ENCODE results near the gene PDE4B. TPM values are rescaled to one million over a fixed set of nuclear protein-coding genes. Genes with fewer than 3 reads are reported as not detected.

The PDE4B gene
- total RNA-seq, 1 donor from 2014 or later: 0.29 TPM

- no peak for DNase-seq (ENCODE audit: low spot score, unreplicated experiment)
- Mint-ChIP-seq H3K4me3 (ENCODE audit: low read depth) (no peak overlapping the region), H3K27me3 (no peaks in the 10 kb centered on the region), H3K4me1 (ENCODE audit: low read depth) (peaks cover 2% of the 10 kb centered on the region), H3K36me3 (ENCODE audit: insufficient read depth) (no peaks in the 10 kb centered on the region), H3K9me3 (ENCODE audit: low read depth) (no peaks in the 10 kb centered on the region), H3K27ac (no peak overlapping the region)
- no peak for TF ChIP-seq CTCF (IDR thresholded peaks at IDR 0.05; ENCODE audit: unreplicated experiment)
These were observed 28.3 kb downstream of the PDE4B start for GRCh38 chr1:65820983-65821382.

GRCh38 chr1:65821386-65821785 is 28.7 kb downstream of the PDE4B start:
- no peak for TF ChIP-seq CTCF (IDR thresholded peaks at IDR 0.05; ENCODE audit: unreplicated experiment)
- no peaks in the 10 kb centered on the region for H3K27me3 Mint-ChIP-seq
- no peak overlapping the region for H3K27ac Mint-ChIP-seq
- peaks cover 2% of the 10 kb centered on the region for H3K4me1 Mint-ChIP-seq (ENCODE audit: low read depth)
- no peaks in the 10 kb centered on the region for H3K9me3 Mint-ChIP-seq (ENCODE audit: low read depth)
- H3K36me3 Mint-ChIP-seq (ENCODE audit: insufficient read depth): no peaks in the 10 kb centered on the region
- no peak overlapping the region for H3K4me3 Mint-ChIP-seq (ENCODE audit: low read depth)
- no peak for DNase-seq (ENCODE audit: low spot score, unreplicated experiment)

GRCh38 chr1:65824103-65824502 is 31.4 kb downstream of the PDE4B start:
- no peaks in the 10 kb centered on the region for H3K36me3 Mint-ChIP-seq (ENCODE audit: insufficient read depth)
- no peaks in the 10 kb centered on the region for H3K4me1 Mint-ChIP-seq (ENCODE audit: low read depth)
- DNase-seq (ENCODE audit: low spot score, unreplicated experiment): no peak
- no peaks in the 10 kb centered on the region for H3K27me3 Mint-ChIP-seq
- H3K27ac Mint-ChIP-seq: no peak overlapping the region
- no peak for TF ChIP-seq CTCF (IDR thresholded peaks at IDR 0.05; ENCODE audit: unreplicated experiment)
- H3K4me3 Mint-ChIP-seq (ENCODE audit: low read depth): no peak overlapping the region
- no peaks in the 10 kb centered on the region for H3K9me3 Mint-ChIP-seq (ENCODE audit: low read depth)

GRCh38 chr1:65825741-65826140 is 33.0 kb downstream of the PDE4B start:
- H3K27me3 Mint-ChIP-seq: no peaks in the 10 kb centered on the region
- no peak overlapping the region for H3K4me3 Mint-ChIP-seq (ENCODE audit: low read depth)
- no peaks in the 10 kb centered on the region for H3K9me3 Mint-ChIP-seq (ENCODE audit: low read depth)
- no peak overlapping the region for H3K27ac Mint-ChIP-seq
- no peaks in the 10 kb centered on the region for H3K36me3 Mint-ChIP-seq (ENCODE audit: insufficient read depth)
- H3K4me1 Mint-ChIP-seq (ENCODE audit: low read depth): no peaks in the 10 kb centered on the region
- no peak for TF ChIP-seq CTCF (IDR thresholded peaks at IDR 0.05; ENCODE audit: unreplicated experiment)
- DNase-seq (ENCODE audit: low spot score, unreplicated experiment): no peak

GRCh38 chr1:65826782-65827181 is 34.1 kb downstream of the PDE4B start:
- no peaks in the 10 kb centered on the region for H3K36me3 Mint-ChIP-seq (ENCODE audit: insufficient read depth)
- no peaks in the 10 kb centered on the region for H3K9me3 Mint-ChIP-seq (ENCODE audit: low read depth)
- DNase-seq (ENCODE audit: low spot score, unreplicated experiment): no peak
- no peak overlapping the region for H3K4me3 Mint-ChIP-seq (ENCODE audit: low read depth)
- TF ChIP-seq CTCF (IDR thresholded peaks at IDR 0.05; ENCODE audit: unreplicated experiment): no peak
- H3K27ac Mint-ChIP-seq: no peak overlapping the region
- no peaks in the 10 kb centered on the region for H3K27me3 Mint-ChIP-seq
- no peaks in the 10 kb centered on the region for H3K4me1 Mint-ChIP-seq (ENCODE audit: low read depth)

Data from progenitor cell of endocrine pancreas (in vitro differentiated cells).